ENCODE results near the gene TRABD2B. TPM values are rescaled to one million over a fixed set of nuclear protein-coding genes. Genes with fewer than 3 reads are reported as not detected.

The TRABD2B gene
- total and polyA plus RNA-seq, 2 of the 4 experiments (the other 2 are of a cell fraction), result not detected

- Histone ChIP-seq H3K56ac (ENCODE audit: extremely low read depth, insufficient read depth, low read length) (no peak overlapping the region), H3K9me1 (ENCODE audit: insufficient read depth, low read length) (no peaks in the 10 kb centered on the region), H3K14ac (replicated peaks; ENCODE audit: low read depth, low read length) (no peak overlapping the region), H4K91ac (ENCODE audit: insufficient read depth, low read depth, low read length) (no peak overlapping the region), H3K36me3 (ENCODE audit: control insufficient read depth, insufficient read depth, low read length) (no peaks in the 10 kb centered on the region), H3K23ac (ENCODE audit: low read depth, low read length) (no peak overlapping the region), H3K18ac (ENCODE audit: low read depth, low read length) (no peak overlapping the region), H4K20me1 (ENCODE audit: insufficient read depth, low read length) (no peaks in the 10 kb centered on the region), H3K4ac (ENCODE audit: low read depth, low read length) (no peak overlapping the region), H3K4me3 (ENCODE audit: insufficient read depth, low read depth, low read length) (no peak overlapping the region), H2BK20ac (ENCODE audit: low read depth, low read length) (no peak overlapping the region), H2AK9ac (replicated peaks; ENCODE audit: low read depth, low read length, poor library complexity) (no peak overlapping the region), H4K8ac (ENCODE audit: low read depth in 2 of 2, low read length in 2 of 2) (no peak overlapping the region), H2AK5ac (ENCODE audit: low read depth, low read length) (no peak overlapping the region), H4K5ac (ENCODE audit: low read depth, low read length) (no peak overlapping the region), H2BK5ac (ENCODE audit: low read depth, low read length, poor library complexity, severe bottlenecking) (no peak overlapping the region), H2AFZ (replicated peaks; ENCODE audit: low read length, poor library complexity) (no peak overlapping the region), H2BK120ac (ENCODE audit: low read depth, low read length) (no peak overlapping the region), H3K27me3 (ENCODE audit: control insufficient read depth, insufficient read depth, low read length) (no peaks in the 10 kb centered on the region), H3K4me1 (ENCODE audit: control insufficient read depth, insufficient read depth, low read length) (no peaks in the 10 kb centered on the region), H3K79me1 (ENCODE audit: low read depth in 1 of 2, low read length in 2 of 2) (no peaks in the 10 kb centered on the region), H3K4me2 (ENCODE audit: low read depth, low read length) (no peak overlapping the region), H3K27ac (ENCODE audit: insufficient read depth, low read length) (no peak overlapping the region), H3K9me3 (ENCODE audit: control insufficient read depth, insufficient read depth, low read length) (no peaks in the 10 kb centered on the region), H2BK15ac (ENCODE audit: low read depth, low read length) (no peak overlapping the region), H3K9ac (ENCODE audit: low read depth, low read length) (no peak overlapping the region)
- CTCF ChIA-PET, result no interaction called here
- no peak for ATAC-seq (ENCODE audit: low read depth)
- in situ Hi-C loops (cut with MboI; ENCODE audit: low sequenced_read_pairs), result no loop called here
- DNase-seq, result no peak
- BruUV-seq (replicated peaks), result no TSS peak
- no peak for TF ChIP-seq CHD1 (IDR thresholded peaks at IDR 0.05; ENCODE audit: low read depth, low read length)
- intact Hi-C loops (cut with micrococcal nuclease), result no loop called here
- 43% methylated on average over 2 of the region's 7 CpGs; no CpG with 5 or more reads in 1 of the 2 experiments for WGBS, 2 experiments (ENCODE audit: extremely low coverage in 2 of 2, insufficient read length in 1 of 2)
- dilution Hi-C loops (cut with HindIII; ENCODE audit: low sequenced_read_pairs, unreplicated experiment), result no loop called here
- POLR2A ChIA-PET (ENCODE audit: unreplicated experiment), result no interaction called here
Measured at GRCh38 chr1:47967864-47968555, 29.2 kb downstream of the TRABD2B start.
